GM19468 (cell line): ENCODE data around the gene PRODH.
"Not testable (repeated sequence)": the region's sequence is repeated elsewhere in the genome, so short reads cannot be mapped to it uniquely, and the experiment has no call there.

Experiments used
- ATAC-seq: cut with Tn5 transposase; IDR thresholded peaks from one replicate; pipeline ENCODE4 v1.9.1; 2021; ENCODE audit warnings: mild to moderate bottlenecking, moderate library complexity, moderate number of reproducible peaks; ENCODE audit not compliant: unreplicated experiment; ENCODE audit errors: extremely low read depth

PRODH gene

GRCh38 chr22:18911535-18911934 lies 24.6 kb downstream of the PRODH start:
- ATAC-seq: not testable (repeated sequence)

- no peak for ATAC-seq
Measured at GRCh38 chr22:18909556-18909955, 26.5 kb downstream of the PRODH start.

GRCh38 chr22:18906896-18907295 lies 29.2 kb downstream of the PRODH start:
- no peak for ATAC-seq

- not testable (repeated sequence) for ATAC-seq
Measured at GRCh38 chr22:18906410-18906745, 29.7 kb downstream of the PRODH start.

- ATAC-seq: no peak
Measured at GRCh38 chr22:18905540-18906409, 30.3 kb downstream of the PRODH start, which contains the start of gene DGCR6. DGCR6 (plus strand) TSS chr22:18906320; CDS start chr22:18906375, 55 bp downstream.

- ATAC-seq: not testable (repeated sequence)
Measured at GRCh38 chr22:18896037-18896657, 39.9 kb downstream of the PRODH start.

GRCh38 chr22:18893775-18894174 lies 42.3 kb downstream of the PRODH start:
- ATAC-seq: not testable (repeated sequence)

GRCh38 chr22:18890510-18891192 lies 45.4 kb downstream of the PRODH start:
- not testable (repeated sequence) for ATAC-seq

GRCh38 chr22:18888115-18888514 lies 48.0 kb downstream of the PRODH start:
- no peak for ATAC-seq

- ATAC-seq: not testable (repeated sequence)
Measured at GRCh38 chr22:18884465-18884864, 51.6 kb downstream of the PRODH start.

- not testable (repeated sequence) for ATAC-seq
Measured at GRCh38 chr22:18881260-18881659, 54.8 kb downstream of the PRODH start.
